ENCODE results near the gene FSTL4.

Gene FSTL4

DNA sequence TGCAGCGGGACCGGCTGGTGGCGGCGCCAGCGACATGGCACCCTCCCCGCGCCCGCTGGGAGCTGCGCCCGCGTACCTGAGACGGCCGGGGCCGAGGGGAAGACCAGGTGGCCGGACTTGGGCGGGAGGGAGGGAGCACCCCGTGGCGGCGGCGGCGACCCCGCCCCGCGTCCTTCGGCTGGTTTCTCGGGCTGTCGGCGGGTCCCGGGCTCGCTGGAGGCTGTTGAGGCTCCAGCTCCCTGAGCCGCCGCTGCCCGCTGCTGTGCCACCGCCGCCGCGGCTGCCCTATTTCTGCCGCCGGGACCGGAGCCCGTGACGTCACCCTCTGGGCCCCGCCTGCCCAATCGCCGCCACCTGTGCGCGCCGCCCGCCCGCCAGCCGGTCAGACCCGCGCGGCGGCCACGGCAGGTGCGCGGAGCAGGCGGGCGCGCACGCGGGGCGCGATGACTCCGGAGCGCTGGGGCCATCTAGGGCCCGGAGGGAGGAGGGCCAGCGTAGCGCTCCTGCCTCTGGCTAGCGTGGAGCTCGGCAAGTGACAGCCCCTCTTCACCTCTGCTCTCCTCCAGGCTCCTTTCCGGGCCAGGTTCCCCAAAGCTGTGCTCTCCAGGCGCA, at the start of gene FSTL4:
Gene FSTL4 (minus strand): TSS at position 293 of the 612 bp plus-strand sequence.
- no peak for FAIRE-seq

- no peak for FAIRE-seq
These were observed 49.0 kb upstream of the FSTL4 start for GRCh38 chr5:133661389-133661788.

DNA sequence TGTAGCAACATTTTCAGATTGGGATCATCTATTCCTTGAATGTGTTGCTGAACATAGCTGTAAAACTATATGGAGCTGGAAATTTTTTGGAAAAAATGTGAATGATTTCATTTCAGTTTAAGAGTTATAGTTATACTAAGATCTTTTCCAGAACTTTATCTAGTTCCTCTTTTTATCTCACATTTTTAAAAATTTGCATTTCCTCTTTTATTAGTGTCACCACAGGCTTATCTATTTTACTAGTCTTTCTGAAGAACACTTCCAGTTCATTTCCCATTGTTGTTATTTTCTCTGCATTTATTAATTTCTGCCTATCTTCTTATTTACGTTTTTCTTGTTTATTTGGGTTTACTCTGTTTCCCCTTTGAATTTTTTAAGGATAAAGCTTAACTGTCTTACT, 46.0 kb upstream of the FSTL4 start:
- no peak for FAIRE-seq

DNA sequence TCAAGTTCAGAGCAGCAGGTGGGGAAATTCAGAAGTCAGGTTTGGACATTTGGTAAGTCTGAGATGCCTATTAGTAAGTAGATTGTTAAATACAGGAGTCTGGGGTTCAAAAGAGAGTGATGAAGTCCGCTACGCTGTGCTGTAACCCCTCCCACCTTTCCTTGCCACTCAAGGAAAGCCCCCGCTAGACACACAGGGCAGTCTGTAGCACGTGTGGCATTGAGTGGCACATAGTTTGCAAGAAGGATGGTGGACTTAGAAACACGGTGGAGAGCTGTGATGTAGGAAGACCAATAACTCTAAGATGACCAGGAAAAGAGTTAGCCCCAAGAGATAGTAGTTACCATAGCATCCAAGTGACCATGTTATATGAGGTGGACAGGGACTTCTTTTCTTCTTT, 44.7 kb upstream of the FSTL4 start:
- FAIRE-seq: no peak

DNA sequence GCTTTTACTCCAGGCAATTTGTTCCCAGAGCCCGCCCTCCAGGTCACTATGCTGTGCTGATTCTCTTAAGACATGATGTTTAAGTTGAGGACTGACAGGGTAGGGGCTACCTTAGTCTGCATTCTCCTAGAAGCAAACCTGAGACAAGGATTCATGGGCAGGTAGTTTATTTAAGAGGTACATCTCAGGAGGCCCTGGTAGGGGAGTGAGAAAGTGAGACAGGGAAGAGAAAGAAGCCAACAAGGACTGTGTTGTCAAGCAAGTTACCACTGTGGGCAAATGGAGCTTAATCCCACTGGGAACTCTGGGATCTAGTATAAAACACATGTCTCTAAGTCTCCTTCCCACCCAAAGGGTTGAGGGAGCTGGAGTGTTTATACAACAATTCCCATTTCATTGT, 43.6 kb upstream of the FSTL4 start:
- FAIRE-seq: no peak

DNA sequence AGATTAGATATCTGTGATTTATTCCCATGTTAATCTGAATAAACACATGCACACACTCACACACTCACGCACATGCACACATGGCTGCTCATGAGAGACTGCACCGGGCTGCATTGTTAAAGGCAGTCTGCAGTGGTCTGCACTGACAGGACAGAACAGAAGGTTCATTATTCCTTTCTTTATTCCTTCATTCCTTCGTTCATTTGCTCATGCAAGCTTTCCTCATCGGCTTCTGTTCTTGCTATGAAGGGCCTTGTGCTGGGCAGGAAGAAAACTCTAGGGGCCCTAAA, 41.4 kb upstream of the FSTL4 start:
- no peak for FAIRE-seq

GRCh38 chr5:133652951-133653759, 40.8 kb upstream of the FSTL4 start:
- FAIRE-seq: no peak

DNA sequence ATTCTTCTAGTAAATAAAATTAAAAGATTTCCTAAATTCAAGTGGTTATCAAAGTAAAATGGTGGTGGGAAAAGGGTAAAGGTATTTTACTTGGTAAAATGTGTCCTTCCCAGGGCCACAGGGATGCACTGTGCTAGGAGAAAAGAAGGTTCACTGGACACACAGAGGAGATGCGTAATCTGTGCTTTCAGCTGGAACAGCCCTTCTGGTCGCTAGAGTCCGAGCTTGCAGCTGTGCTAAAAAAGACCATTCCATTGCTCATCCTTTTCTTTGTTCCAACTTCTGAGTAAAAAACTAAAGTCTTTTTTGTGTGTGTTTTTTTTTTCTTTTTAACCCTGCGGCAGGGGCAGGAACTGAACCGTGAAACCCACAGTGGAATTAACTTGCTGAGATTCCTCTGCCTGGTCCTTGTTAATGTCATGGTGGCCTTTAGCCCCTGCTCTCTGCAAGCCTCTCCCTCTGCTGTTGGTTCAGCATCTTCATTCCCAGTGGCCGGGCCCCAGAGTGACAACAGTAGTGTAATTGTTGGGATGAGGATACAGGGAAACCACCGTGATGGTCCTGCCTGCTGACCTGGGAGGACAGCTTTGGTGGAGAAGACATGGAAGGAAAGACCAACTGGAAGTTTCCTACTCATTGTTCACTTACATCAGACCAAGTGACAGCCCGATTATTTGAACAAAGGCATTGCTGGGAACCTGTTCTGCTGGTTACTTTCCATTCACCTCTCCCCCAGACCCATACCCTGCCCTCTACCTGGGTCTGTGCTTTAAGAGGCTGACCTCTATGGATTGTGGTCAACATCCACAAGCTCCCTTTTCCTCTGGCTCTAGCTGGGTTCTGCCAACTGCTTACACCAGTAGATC, 31.9 kb upstream of the FSTL4 start:
- no peak for FAIRE-seq

GRCh38 chr5:133643365-133643764, 31.0 kb upstream of the FSTL4 start:
- no peak for FAIRE-seq

GRCh38 chr5:133642153-133642722, 29.9 kb upstream of the FSTL4 start:
- no peak for FAIRE-seq

DNA sequence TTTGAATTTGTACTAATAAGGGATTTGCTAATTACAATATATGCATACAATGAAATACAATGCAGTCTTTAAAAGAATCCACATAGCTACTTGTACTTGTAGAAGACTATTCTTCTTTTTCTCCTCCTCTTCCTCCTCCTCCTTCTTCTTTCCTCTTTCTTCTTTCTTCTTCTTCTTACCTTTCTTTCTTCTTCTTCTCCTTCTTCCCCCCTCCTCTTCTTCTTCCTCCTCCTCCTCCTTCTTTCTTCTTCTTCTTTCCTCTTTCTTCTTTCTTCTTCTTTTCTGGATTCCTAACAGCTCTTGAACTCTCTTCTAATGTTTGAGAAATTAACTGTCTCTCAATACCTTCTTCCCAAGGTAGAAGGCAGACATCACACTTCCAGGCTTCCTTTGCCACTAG, 29.3 kb upstream of the FSTL4 start:
- FAIRE-seq: no peak

GRCh38 chr5:133639850-133640528, 27.6 kb upstream of the FSTL4 start:
- no peak for FAIRE-seq

DNA sequence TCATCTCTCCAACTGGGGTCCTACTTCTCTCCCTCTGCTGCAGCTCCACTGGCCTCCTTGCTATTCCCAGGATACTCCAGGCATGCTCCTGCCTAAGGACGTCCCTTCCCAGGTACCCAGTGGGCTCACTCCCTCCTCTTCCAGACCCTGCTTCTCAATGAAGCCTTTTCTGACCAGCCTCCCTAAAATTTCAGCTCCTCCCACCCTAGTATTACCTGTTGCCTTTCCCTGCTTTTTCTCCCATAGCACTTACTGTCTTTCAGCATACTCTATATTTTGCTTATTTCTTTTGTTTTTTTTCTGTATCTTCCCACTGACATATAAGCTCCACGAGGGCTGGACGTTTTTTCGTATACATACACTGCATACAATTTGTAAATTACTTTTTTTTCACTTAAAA, 26.1 kb upstream of the FSTL4 start:
- FAIRE-seq: no peak

DNA sequence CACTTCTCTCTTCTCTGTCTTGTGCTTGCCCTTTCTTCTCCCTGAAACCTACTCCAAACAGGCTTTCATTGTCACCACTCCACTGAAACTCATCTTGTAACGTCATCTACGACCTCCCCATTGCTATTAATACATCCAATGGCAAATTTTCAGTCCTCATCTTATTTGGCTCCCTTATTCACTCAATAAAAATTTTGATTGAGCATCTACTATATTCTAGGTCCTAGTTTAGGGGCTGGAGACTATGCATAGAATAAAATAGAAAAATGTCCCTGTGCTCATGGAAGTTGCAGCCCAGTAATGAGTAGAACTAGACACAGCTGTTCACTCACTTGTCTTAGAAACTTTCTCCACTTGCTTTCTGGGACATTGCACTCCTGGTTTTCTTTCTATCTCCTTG, 24.9 kb upstream of the FSTL4 start:
- no peak for FAIRE-seq

- no peak for FAIRE-seq
These were observed 22.7 kb upstream of the FSTL4 start for GRCh38 chr5:133635051-133635450.

- FAIRE-seq: no peak
These were observed 14.8 kb upstream of the FSTL4 start for GRCh38 chr5:133627180-133627579.

DNA sequence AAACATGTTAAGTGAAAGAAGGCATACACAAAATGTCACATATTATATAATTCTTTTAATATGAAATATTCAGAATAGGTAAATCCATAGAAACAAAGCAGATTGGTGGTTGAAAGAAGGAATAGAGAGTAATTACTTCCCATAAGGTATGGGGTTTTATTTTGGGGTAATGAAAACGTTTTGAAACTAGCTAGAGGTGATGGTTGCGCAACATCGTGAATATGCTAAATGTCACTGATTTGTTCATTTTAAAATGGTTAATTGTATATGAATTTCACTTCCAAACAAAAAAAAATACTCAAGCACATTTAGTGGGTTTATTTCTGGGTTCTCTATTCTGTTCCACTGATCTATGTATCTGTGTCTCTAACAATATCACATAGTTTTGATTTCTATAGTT, 12.0 kb upstream of the FSTL4 start:
- FAIRE-seq: no peak

- no peak for FAIRE-seq
These were observed 5.8 kb upstream of the FSTL4 start for GRCh38 chr5:133618141-133618540.

DNA sequence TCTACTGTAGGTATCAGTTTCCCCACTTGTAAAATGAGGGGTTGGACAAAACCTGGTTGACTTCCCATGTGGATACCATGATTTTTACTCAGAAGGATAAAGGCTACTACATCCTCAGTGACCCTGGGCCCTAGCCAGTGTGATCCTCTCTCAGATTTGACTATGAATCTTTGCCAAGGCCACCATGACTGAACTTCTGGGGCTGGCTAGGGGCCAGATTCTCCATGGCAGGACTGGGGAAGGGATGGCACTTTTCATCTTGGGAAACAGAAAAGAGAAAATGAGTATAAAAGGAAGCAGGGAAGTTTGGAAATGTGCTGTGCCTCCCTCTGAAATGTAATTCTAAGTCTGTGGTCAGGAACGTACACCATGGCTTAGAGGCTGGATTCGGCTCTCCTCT, 1.4 kb upstream of the FSTL4 start:
- no peak for FAIRE-seq

DNA sequence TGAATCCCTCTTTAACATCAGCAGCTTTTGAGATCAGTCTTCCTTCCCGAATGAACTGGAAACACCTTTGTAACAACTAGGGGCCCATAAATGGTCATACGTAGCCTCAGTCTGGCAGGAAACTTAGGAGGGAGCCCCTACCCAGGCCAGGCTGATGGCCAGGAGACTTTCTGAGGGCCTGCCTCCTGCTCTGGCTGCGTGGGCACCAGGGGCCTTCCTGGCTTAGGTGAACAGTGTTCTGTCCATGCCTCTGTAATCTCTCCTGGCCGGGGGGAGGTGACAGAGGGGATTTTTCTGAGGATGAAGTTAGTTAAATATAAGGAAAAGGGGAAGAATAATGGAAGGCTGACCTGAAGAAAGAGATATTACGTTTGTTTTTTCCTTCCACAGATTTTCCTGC, 843 bp upstream of the FSTL4 start:
- no peak for FAIRE-seq

DNA sequence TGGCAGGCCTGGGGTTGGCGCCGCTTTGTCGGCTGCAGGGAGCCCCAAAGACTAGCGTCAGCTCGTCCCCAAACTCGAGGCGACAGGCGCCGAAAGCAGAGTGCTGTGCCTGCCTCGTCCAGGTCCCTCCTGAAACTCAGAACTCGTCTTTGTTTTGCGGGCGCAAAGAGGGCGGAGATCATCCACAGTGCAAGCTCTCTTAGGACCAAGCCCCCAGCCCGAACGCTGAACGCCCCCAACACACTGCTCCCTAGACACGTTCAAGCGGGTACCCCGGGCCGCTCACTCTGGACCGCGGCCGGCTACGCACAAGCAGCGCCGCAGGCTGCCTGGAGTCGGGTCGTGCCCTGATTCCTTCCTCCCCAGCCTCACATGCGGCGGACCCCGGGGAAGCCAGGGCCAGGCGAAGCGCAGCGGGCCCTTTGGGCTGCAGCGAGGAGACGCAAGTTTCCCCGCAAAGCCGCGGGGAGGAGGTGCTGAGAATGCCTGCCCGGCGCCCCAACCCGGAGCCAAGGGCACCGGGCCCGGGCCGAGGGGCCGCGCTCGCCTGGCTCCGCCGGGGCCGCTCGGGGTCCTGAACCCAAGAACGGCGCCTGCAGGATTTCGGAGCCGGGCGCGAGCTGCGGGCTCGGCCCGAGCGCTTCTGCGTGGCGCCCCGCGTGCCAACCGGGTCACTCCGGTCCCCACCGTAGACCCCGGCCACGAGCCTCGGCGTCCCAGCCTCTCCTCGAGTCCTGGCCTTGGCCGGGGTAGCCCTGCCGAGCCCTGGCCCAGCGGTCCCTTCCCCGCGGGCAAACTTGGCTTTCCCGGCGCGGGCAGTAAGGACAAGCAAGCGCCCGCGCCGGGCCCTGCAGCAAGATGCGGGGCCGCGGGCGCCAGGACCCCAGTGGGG, 738 bp downstream of the FSTL4 start:
- no peak for FAIRE-seq

All from colon (tissue), 2 donors.